Cerebellar nuclear complex (tissue), 1 donor: ENCODE data around the gene EML3.
"Not testable (repeated sequence)": the region's sequence is repeated elsewhere in the genome, so short reads cannot be mapped to it uniquely, and the experiment has no call there.

Experiments used
- DNase-seq, 2 experiments: peaks; one replicate each; lab custom pipeline; 2025; lab: John Stamatoyannopoulos, UW

Gene EML3

DNA sequence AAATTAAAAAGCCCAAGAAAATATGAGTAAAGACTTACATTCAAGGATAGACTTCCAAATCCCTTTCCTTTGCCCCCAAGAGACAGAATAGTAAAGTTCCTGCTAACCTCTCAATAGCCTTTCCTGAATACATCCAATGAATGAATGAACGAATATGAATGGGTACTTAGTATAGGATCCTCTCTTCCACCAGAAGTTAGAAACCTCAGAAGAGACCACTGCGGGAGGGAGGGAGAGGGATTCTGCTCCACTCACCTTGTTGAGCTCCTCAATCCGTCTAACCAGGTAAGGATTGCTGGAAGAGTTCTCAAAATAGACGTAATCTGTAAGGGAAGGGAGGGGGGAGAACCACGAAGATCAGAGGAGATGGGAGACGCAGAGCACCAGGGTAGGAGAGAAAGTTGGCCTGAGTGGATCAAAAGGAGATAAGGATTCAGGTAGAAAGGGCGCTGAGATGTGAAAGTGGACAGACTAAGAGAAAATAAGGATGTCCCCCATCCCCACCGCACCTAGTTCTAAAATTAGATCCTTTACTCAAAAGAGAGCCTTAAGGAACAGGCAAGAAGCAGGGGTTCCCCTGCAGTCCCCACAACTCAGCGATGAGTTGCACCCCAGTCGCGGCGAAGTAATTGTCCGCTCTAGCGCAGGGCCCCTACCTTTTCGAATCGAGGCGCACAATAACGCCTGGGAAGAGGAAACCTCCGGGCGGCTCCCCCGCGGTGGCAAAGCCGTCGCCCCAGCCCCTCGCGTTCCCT lies 12.0 kb downstream of the EML3 start:
- DNase-seq, result no peak

DNA sequence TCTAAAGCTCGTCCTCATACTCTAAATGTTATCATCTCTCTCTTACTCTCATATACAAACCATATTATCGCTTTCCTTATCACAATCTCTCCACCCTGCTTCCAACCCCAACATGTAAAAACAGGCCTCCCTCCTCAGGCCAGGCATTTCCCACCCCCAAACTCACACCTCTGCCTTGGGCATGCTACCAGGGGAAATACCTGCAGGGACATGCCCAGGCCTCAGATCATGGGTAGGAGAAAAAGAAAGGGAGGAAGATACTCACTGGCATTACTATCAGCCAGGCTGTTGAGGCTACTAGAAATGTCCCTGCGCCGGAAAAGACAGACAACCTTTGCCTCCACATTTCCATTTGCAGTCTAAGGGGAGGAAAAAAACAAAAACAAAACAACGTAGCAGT lies 12.7 kb downstream of the EML3 start:
- DNase-seq, result no peak

DNA sequence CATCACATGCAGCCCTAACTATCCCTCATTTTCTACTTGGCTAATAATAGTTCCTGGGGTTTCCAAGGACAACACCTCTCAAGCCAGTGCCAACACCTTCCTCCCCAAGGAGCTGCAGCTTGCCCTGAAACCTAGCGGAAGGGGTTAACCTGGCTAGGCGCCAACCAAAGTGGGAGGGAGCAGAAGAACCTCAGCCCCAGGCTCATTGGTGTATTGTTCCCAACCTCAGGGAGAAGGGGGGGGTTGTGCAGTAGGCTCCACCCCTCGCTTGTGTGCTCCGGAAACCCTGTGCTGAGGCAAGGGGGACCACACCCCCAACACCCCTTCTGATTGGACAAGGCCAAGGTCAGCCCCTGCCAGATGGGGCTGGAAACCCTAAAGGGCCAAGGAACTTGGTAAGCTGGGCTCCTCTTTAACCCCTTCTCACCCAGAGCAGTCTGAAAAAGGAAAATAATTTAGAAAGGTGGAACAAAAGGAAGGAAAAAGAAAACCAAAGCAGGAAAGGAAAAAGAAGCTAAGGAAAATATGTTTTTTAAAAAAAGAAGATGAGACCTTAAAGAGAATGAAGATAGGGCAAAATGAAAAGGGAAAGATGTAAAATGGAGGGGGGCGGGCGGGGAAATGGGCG lies 13.4 kb downstream of the EML3 start:
- peak in 1 of 2 experiments; percentile 16 for DNase-seq

GRCh38 chr11:62595124-62595523 lies 17.5 kb downstream of the EML3 start:
- no peak for DNase-seq

DNA sequence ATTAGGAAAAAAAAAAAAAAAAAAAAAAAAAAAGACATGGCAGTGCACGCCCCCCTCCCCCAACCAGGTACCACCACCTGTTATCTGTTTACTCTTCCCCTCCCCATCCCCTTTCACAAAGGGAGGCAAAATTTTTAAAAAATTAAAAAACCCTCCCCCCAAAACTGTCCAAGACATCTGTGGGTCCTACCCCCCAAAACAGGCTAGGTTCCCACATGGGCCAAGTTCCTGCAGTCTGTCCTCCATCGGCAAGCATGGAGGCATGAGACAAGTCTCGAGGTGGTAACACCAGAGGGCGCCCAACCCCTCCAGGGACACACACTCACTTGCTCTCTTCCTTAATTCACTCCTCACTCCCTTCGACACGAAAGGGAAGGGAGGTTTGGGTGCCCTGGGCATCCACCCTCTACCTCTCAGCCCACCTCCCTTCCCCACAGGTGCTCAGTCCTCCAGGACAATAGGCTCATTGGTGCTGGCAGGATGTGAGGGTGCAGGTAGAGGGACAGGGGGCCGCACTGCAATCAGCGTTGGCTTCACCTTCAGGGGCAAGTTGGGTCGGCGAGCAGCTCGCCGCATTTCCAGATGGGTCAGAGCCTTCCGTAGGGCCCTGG lies 19.0 kb downstream of the EML3 start:
- no peak for DNase-seq

DNA sequence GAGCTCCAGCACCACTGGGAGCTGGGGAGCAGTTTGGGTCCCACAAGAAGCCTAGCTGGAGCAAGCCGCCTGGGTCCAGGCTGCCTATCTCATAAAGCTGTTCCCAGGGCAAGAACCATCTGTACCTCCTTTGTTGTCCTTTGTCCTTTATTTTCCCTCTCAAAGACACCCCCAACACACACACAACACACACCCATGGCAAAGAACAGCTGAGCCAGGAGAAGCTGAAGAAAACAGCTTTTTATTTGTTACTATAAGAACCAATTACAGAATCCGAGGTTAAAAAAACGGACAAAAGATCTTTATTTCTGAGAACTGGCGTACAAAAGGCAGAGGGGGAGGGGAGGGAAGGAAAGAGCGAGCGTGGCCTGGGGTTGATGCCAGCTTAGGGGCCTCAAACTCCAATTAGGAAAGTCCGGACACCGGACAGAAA lies 19.6 kb downstream of the EML3 start:
- DNase-seq, result no peak

- DNase-seq, result no peak
Observed at GRCh38 chr11:62592146-62592815, 20.3 kb downstream of the EML3 start.

DNA sequence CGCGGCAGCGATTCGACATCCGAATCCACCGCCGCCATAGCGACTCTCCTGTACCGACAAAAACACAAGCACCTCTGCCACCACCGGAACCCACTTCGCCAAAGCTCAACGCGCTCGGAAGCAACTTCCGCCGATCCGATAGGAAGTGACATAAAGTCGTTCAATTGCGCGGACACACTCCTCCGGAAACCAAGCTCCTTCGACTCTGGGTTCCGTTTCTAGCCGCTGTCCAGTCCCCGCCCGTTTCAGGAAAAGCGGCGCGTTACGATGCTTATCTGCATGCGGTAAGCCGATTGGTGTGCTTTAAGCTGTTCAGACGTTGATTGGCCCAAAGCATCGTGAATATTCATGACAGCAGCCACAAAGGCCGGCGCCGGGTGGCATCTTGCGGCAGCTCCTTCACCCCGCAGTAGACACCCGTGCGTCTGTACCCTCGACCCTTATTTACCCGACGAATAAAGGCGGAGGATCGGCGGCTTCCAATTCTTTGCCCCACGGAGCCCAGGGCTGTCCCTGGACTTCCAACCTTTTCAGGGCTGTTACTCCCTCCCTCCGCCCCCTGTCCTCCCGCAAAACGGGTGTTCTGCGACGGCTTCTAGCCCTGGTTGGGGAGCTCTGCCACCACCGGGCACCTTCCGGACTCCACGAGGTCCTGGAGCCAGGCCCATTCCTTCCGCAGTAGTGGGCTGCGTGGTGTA lies 21.0 kb downstream of the EML3 start, which contains the start of gene TUT1:
TUT1 (minus strand) TSS at position 76 of the 698 bp plus-strand sequence; CDS start at position 38, 38 bp downstream.
- peak; percentile 95 to 98 for DNase-seq

DNA sequence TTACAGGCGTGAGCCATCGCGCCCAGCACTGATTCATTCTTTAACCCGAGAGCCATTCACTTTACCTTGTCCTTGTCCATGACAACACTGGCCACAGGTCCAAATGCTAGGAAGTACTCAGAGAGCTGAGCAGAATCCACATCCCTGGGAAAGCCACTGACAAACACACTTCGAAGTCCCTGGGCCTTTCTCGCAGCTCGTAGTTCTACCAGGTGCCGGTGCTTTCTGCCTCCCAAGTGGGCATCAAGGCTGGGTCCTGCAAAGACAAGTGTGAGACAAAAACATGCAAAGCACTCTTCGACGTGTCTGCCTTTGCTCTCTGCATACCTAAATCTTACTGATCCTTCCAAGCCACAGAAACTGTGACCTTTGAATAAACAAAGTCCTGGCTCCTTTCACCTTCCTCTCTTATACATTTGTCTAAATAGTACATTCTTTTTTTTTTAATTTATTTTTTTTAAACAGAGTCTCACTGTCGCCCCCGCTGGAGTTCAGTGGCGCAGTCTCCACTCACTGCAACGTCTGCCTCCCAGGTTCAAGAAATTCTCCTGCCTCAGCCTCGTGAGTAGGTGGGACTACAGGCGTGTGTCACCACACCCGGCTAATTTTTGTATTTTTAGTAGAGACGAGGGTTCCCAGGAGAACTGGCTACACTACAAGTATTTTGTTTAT lies 23.5 kb downstream of the EML3 start:
- no peak for DNase-seq

- not testable (repeated sequence) for DNase-seq
Observed at GRCh38 chr11:62585356-62585755, 27.2 kb downstream of the EML3 start.

- not testable (repeated sequence) for DNase-seq
Observed at GRCh38 chr11:62581735-62582134, 30.8 kb downstream of the EML3 start.

DNA sequence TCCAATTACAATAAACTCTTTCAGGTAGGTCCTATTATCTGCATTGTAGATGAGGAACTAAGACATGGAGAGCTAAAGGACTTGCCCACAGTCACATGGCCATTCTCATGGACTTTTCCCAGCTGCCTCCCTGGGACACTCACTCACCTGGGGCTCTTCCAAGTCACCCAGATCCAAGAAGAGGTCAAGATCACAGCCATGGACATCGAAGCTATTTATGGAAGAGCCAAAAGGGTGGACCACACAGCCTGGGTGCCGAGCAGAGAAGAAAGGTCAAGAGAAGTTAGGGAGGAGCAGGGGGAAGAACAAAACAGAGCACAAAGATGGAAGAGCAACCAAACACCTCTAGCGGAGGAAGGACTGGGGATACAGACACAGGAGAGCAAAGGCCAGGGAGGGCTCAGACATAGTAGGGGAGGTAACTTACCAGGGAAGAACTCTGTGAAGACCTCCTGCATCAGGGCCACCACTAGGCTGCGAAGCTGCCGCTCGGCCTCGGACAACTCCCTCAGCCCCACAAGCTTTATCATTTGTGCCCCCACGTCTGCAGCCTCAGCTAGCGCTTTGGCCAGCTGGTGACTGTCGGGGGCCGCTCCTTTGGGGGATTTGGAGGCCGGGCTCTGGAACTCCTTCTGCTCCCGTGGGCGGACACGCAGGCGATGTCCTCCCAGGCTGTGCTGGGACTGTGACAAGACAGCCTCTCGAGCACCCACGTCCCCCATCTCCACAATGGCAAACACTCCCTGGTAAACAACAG lies 31.4 kb downstream of the EML3 start:
- no peak for DNase-seq

DNA sequence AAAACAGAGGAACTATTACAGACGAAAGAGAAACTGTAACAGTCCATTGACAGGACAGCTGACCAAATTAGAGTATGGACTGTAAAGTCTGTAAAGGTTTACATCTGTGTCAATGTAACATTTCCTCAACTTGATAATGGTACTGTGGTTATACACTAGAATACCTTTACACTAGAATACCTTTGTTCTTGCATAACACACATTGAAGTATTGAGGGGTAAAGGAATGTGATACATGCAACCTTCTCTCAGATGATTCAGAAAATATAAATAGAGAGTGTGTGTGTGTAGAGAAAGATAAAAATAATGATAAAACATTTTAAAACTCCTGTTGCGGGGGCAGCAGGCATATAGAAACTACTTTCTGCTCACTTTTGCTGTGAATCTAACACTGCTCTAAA lies 33.3 kb downstream of the EML3 start:
- DNase-seq, result no peak

DNA sequence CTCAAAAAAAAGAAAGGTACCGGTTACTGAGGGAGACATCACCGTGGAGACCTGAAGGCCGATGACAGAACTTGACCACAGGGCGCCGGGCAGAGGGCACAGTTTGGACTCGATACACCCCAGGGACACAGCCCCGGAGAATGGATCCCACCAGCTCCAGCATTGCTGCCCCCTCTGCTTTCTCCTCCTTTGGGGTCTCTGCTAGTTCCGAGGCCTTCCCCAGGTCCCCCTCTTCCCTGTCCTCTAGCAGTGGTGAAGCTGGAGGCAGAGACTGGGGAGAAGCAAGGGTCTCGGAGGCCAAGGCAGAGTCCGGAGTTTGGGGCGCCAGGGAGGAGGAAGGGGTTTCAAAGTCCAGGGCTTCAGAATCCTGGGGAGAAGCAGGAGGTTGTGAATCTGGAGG lies 34.0 kb downstream of the EML3 start:
- DNase-seq, result no peak

- no peak for DNase-seq
Observed at GRCh38 chr11:62577046-62577714, 35.4 kb downstream of the EML3 start.

DNA sequence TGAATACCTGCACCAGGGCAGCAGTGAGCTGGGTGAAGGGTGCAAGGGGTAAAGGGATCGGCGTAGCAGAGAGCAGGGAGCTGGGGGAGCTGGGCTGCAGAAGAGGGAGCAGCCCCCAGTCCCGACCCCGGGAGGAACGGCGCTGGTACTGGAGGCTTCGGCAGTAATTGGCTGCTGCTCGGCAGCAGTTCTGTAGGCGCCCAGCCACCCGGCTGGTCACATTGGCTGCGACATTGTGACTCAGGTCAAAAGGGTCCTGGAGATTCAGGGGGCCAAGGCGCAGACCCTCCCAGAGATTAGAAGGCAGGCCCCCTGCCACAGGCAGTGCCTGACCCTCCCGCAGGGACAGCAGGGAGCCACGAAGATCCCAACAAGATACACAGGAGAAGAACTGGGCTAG lies 36.7 kb downstream of the EML3 start:
- no peak for DNase-seq

DNA sequence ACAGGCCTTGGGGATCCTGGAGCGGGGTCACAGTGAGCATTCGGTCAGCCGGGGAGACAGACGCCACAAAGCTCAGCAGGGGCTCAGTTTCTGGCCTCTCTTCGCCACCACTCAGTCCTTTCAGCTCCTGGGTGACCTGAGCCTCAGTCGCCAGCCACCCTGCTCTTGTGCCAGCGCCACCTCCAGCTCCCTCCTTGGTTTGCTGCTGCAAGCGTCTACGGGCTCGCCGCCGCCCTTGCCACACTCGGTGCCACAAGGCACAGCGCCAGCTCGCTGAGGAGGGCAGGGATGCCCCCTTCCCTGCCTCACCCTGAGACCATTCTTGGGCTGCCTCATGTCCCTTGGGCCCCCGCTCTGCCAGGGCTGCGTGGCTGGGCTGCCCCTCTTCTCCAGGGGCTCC lies 37.4 kb downstream of the EML3 start:
- no peak for DNase-seq

DNA sequence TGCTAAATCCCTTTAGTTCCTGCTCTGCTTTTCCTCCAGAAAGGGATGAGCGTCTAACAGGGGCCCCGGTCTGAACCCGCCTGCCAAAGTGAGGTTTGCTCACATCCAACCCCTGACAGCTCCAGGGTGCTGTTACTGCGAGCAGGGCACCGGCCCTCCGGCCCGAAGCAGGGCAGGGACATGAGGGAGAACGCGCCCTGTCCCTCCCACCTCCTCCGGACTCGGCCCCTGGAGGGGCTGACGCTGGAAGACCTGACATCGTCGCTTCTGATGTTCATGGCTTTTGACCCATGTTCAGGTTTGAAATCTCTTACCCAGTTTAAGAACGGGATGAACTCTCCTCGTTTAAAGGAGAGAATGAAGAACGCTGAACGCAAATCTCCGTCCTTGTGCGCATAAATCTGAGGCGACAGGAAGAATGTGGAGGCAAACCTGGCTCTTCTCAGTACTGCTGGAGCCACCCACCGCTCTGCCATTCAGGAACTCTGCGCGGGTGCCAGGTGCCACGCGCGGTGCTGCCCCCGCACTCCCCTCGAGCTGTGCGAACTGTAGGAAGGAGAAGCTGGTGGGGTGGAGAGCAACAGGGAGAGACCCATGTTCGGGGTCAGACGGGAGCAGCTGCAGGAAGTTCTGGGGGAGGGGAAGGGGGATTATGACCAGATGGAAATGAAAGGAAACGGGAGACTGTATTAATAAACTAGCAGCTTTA lies 38.1 kb downstream of the EML3 start:
- no peak for DNase-seq

DNA sequence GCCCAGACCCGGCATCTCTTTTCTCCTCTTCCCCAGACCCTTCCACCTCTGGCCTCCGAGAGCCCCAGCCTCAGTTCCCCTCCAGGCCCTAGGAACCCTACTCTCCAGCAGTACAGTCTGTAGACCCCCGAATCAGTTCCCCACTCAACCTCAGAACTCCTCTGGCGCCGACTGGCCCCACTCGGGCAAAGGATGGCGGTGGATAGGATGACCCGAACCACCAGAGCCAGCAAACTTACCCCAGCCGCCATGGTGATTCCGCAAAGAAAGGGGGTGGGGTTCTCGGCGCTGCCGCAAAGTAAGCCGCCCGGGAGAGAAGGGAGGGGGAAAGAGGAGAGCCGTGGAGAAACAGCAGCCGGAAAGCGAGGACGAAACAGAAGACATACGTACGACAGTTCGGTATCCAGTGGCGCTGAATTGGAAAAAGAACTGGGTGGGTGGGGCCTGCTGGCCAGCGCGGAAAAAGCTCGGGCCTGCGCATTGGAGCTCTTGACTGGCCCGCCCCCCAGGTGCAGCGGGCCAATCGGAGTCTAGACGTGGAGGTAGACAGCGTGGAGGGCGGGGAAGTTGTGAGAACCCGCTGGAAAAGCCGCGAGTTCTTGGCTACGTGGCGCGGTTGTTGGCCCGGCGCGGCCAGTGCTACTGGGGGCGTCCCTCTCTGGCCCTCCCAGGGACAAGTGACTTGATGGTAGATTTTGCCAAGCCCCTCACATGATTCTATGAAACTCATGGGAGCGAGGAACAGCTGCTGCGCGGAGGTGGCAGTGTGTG lies 38.8 kb downstream of the EML3 start, which contains the start of gene EEF1G:
EEF1G (minus strand) TSS at position 300 of the 771 bp plus-strand sequence; CDS start at position 251, 49 bp downstream.
- DNase-seq, result peak; percentile 93 to 96
